HepG2 (cell line): Measurements from ENCODE around the gene ZC3H18. TPM values are rescaled to one million over a fixed set of nuclear protein-coding genes. Genes with fewer than 3 reads are reported as not detected.

Source experiments
- ATAC-seq: fragments of 200-7000 bp; cut with Tn5 transposase; 3 replicates; pipeline ENCODE4 v1.9.1; 2020; ENCODE audit warnings: mild to moderate bottlenecking, moderate library complexity
- BruUV-seq: library from RNA; stranded (reverse); fragments of 400-500 nt; replicated peaks from 2 replicates; lab custom pipeline; 2021; lab: Mats Ljungman, UMichigan
- CTCF ChIA-PET: fragments of 300-600 bp; formaldehyde crosslinking; extraction: SDS; loops from one replicate; lab custom pipeline; 2021; ENCODE audit warnings: low total read pairs, inconsistent platforms, low intra/inter-chr PET ratio; lab: Yijun Ruan, JAX
- POLR2A ChIA-PET: fragments of 350-600 bp; sonication (Branson Sonifier 250); formaldehyde crosslinking; loops from one replicate; lab custom pipeline; 2020; ENCODE audit warnings: antibody characterized with exemption, inconsistent platforms; lab: Yijun Ruan, JAX
- DNase-seq: peaks from one replicate; pipeline ENCODE4 v3.0.0-alpha.2; 2015; ENCODE audit warnings: low spot score
- FAIRE-seq: peaks from 3 replicates; lab custom pipeline; 2011; peaks lifted over from hg19 to GRCh38; lab: Jason Lieb, UNC
- H2AFZ ChIP-seq: one replicate; pipeline ENCODE4 v1.6.1; 2011; ENCODE audit warnings: low read length, inconsistent platforms
- H3K27ac ChIP-seq: fragments of 300-600 bp; 3 replicates; pipeline ENCODE4 v1.8.0; 2011; ENCODE audit warnings: mixed run types, mild to moderate bottlenecking, mixed read lengths, low read length, inconsistent platforms; ENCODE audit not compliant: insufficient read depth; ENCODE audit errors: extremely low read length
- H3K27me3 ChIP-seq, 2 experiments: fragments of 200-600 bp in 1 of 2; 2 replicates in 1 of 2; 3 replicates in 1 of 2; pipeline versions ENCODE4 v1.6.0 to v1.8.0; 2011; ENCODE audit warnings: low read length in 2 of 2, mild to moderate bottlenecking in 2 of 2, moderate library complexity in 2 of 2, inconsistent platforms in 1 of 2; ENCODE audit not compliant: insufficient read depth in 2 of 2, control insufficient read depth in 1 of 2
- H3K36me3 ChIP-seq, 2 experiments: fragments of 200-600 bp in 1 of 2; replicated peaks in 1 of 2; 2 replicates in 1 of 2; 3 replicates in 1 of 2; pipeline versions ENCODE4 v1.5.1 to v1.8.0; 2011; ENCODE audit warnings: low read length in 2 of 2, inconsistent platforms in 1 of 2; ENCODE audit not compliant: insufficient read depth in 2 of 2, control insufficient read depth in 1 of 2
- H3K4me1 ChIP-seq: 2 replicates; pipeline ENCODE4 v1.5.1; 2012; ENCODE audit warnings: low read length, inconsistent platforms; ENCODE audit not compliant: insufficient read depth
- H3K4me2 ChIP-seq: 2 replicates; pipeline ENCODE4 v1.6.0; 2011; ENCODE audit warnings: low read depth, low read length, inconsistent platforms
- H3K4me3 ChIP-seq, 3 experiments: fragments of 200-600 bp in 1 of 3; sonication (generic), shearing (Covaris generic) in 1 of 3; replicated peaks in 1 of 3; 2 replicates each; pipeline ENCODE4 v1.5.1; 2011 to 2016; ENCODE audit warnings: low read length in 3 of 3, inconsistent platforms in 2 of 3, low read depth in 2 of 3, mild to moderate bottlenecking in 2 of 3, control low read depth in 1 of 3, mixed read lengths in 1 of 3; ENCODE audit not compliant: insufficient read depth in 1 of 3
- H3K79me2 ChIP-seq: one replicate; pipeline ENCODE4 v1.6.1; 2011; ENCODE audit warnings: low read length, inconsistent platforms; ENCODE audit not compliant: insufficient read depth
- H3K9ac ChIP-seq: 2 replicates; pipeline ENCODE4 v1.6.0; 2011; ENCODE audit warnings: mild to moderate bottlenecking, low read depth, low read length, inconsistent platforms; ENCODE audit not compliant: insufficient read depth
- H3K9me3 ChIP-seq: 2 replicates; pipeline ENCODE4 v1.5.1; 2012; ENCODE audit warnings: mild to moderate bottlenecking, low read length
- H4K20me1 ChIP-seq: 2 replicates; pipeline ENCODE4 v1.6.0; 2011; ENCODE audit warnings: inconsistent platforms, mild to moderate bottlenecking, low read length, moderate library complexity; ENCODE audit not compliant: insufficient read depth
- ADNP ChIP-seq: sonication (generic); formaldehyde crosslinking; IDR thresholded peaks from 2 replicates; pipeline ENCODE4 v1.4.0; 2020; ENCODE audit warnings: missing genetic modification reagents
- AGO2 ChIP-seq: fragments of 200-400 bp; formaldehyde crosslinking; optimal IDR thresholded peaks from 2 replicates; pipeline ENCODE3; 2017; ENCODE audit warnings: mild to moderate bottlenecking, low read depth, low read length, moderate library complexity
- PCBP1 ChIP-seq: fragments of 200-400 bp; formaldehyde crosslinking; IDR thresholded peaks from 2 replicates; pipeline ENCODE4 v1.6.1; 2017; ENCODE audit warnings: mild to moderate bottlenecking, low read depth, low read length, borderline replicate concordance
- ZMYM4 ChIP-seq: sonication (generic); formaldehyde crosslinking; IDR thresholded peaks from 2 replicates; pipeline ENCODE4 v1.8.1; 2023; ENCODE audit warnings: mild to moderate bottlenecking, missing genetic modification reagents
- ZNF225 ChIP-seq: sonication (generic); formaldehyde crosslinking; IDR thresholded peaks from 2 replicates; pipeline ENCODE4 v1.4.0; 2020; ENCODE audit warnings: mild to moderate bottlenecking, missing genetic modification reagents
- whole genome bisulfite sequencing: methylation state at CpG from one replicate; pipeline ENCODE4 v1.1.6; 2017; ENCODE audit warnings: low lambda C conversion rate; 5-methylcytosine and 5-hydroxymethylcytosine counted together
- in situ Hi-C: cut with HindIII; loops from 2 replicates; pipeline ENCODE4 v1.10.0; 2017; ENCODE audit warnings: low pct_unique_long_range_greater_than_20kb; ENCODE audit not compliant: extremely low pct_ligation_motif_present
- intact Hi-C: fragments of 100-400 bp; cut with micrococcal nuclease; formaldehyde crosslinking; loops from one replicate; pipeline ENCODE4 v1.10.0; 2022; ENCODE audit not compliant: unreplicated experiment
- polyA plus RNA-seq, 8 experiments: library from polyadenylated mRNA; depleted of rRNA in 3 of 8; stranded (reverse) in 7 of 8; unstranded in 1 of 8; fragments of >200 nt; fragmentation: Illumina TruSeq in 4 of 8; extraction: Trizol in 4 of 8; gene quantifications; 2 replicates each; pipeline versions ENCODE4 v1.2.1 to v1.2.3, GENCODE V29; 2011 to 2016; ENCODE audit warnings: low read depth in 4 of 8, missing spikeins in 1 of 8, mixed read lengths in 1 of 8; ENCODE audit not compliant: insufficient read depth in 1 of 8
- total RNA-seq, 5 experiments: library from RNA; depleted of rRNA; stranded (reverse); fragments of >200 nt; fragmentation: Illumina TruSeq; extraction: Trizol; gene quantifications; 2 replicates each; pipeline ENCODE4 v1.2.3, GENCODE V29; 2016; ENCODE audit warnings: low read depth in 1 of 5

ZC3H18 gene
- total and polyA plus RNA-seq, 2 of the 13 experiments (the other 11 are each of a cell fraction or from before 2014, with no cell fraction given): 11.2 to 27.4 TPM

DNA sequence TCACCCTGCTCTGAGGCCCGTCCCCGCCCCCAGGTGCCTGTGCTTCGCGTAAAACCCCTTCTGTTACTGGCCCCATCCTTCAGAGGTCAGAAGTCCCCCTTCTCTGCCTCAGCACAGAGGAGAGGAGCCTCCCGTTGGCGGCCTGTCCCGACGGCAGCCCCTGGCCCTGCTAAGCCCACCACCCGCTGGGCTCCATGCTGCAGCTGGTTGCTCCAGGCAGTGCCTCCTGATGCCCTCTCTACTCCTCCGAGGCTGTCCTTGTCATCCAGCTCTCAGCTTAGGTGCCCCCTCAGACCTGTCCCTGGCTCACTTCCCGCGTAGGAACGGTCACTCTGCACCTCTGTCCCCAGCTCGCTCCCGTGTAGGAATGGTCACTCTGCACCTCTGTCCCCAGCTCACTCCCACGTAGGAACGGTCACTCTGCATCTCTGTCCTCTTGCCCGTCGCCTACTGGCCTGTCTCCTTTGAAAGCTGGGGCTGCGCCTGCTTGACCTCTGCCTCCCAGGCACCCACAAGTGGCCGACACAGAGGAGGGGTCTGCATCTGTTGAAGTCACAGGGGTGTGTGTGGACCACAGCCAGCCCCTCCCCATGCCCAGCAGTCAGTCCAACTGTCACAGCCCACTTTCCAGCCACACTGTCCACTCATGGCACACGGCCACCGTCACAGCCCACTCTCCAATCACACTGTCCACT lies 31.7 kb upstream of the ZC3H18 start:
- Histone ChIP-seq H3K4me3 (no peak overlapping the region), H3K4me1 (no peaks in the 10 kb centered on the region), H3K4me2 (no peak overlapping the region), H3K27ac (no peak overlapping the region), H3K9ac (no peak overlapping the region), H3K27me3 (peaks cover 15 to 46% of the 10 kb centered on the region in 2 experiments; a peak in 4 of 5 replicates), H4K20me1 (no peaks in the 10 kb centered on the region; the same call in 1 of the 2 replicates), H3K36me3 (peaks cover 0 to 3% of the 10 kb centered on the region in 2 experiments; a peak in 1 of 5 replicates), H3K79me2 (no peaks in the 10 kb centered on the region), H2AFZ (no peak overlapping the region), H3K9me3 (peaks cover 11% of the 10 kb centered on the region)
- no TSS peak for BruUV-seq
- in situ Hi-C loops (no loop called here), intact Hi-C loops (no loop called here)
- TF ChIP-seq AGO2: peak; percentile 64
- TF ChIP-seq ADNP (CRISPR knock-in tag): no peak
- ATAC-seq: peak; percentile 13
- DNase-seq: no peak
- FAIRE-seq: no peak
- CTCF ChIA-PET: no interaction called here
- POLR2A ChIA-PET: no interaction called here
- 28% methylated on average over 23 of the region's 23 CpGs for WGBS

DNA sequence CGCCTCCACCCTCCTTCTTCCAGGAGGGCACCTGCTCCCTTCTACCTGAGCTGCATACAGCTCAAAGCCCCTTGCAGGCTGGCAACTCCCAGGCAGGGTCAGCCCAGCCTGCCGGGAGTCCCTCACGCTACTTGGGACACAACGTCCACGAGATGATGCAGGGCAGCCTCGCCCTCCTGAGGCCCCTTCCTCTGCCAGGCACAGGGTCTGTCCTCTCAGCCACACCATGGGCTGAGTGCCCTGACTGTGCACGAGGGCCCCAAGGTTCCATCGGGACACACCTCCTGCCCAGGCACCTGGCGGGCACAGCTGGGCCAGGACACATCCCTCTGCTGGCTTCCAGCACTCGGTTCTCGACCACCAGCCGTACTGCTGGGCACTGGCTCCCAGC lies 30.9 kb upstream of the ZC3H18 start:
- Histone ChIP-seq H3K9ac (no peak overlapping the region), H2AFZ (no peak overlapping the region), H3K79me2 (no peaks in the 10 kb centered on the region), H3K36me3 (peaks cover 0 to 3% of the 10 kb centered on the region in 2 experiments; a peak in 1 of 5 replicates), H3K27me3 (peaks cover 15 to 46% of the 10 kb centered on the region in 2 experiments; a peak in 4 of 5 replicates), H4K20me1 (no peaks in the 10 kb centered on the region; the same call in 1 of the 2 replicates), H3K4me2 (no peak overlapping the region), H3K4me3 (no peak overlapping the region), H3K4me1 (no peaks in the 10 kb centered on the region), H3K9me3 (peaks cover 19% of the 10 kb centered on the region), H3K27ac (no peak overlapping the region)
- ATAC-seq (peak; percentile 9), DNase-seq (no peak)
- ChIA-PET POLR2A (no interaction called here), CTCF (no interaction called here)
- intact Hi-C loops: no loop called here
- WGBS: 18% methylated on average over 7 of the region's 12 CpGs
- no TSS peak for BruUV-seq
- in situ Hi-C loops: no loop called here
- TF ChIP-seq ZNF225 (CRISPR knock-in tag) (0 out of 2 replicates have a peak, but pooled peaks have one; percentile 46), PCBP1 (0 out of 2 replicates have a peak, but pooled peaks have one; percentile 5), ZMYM4 (CRISPR knock-in tag) (no peak)
- TF ChIP-seq, all 625 proteins: peak for 2
- no peak for FAIRE-seq
